GM12878 (cell line): ENCODE measurements around the gene RBSN.
"Not testable (repeated sequence)": the region's sequence is repeated elsewhere in the genome, so short reads cannot be mapped to it uniquely, and the experiment has no call there.

ENCODE experiments used
- EZH2 ChIP-seq: IDR thresholded peaks from 2 replicates; pipeline ENCODE4 v1.6.1; 2012; ENCODE audit warnings: low read depth, mild to moderate bottlenecking, control low read depth, inconsistent platforms, low read length, borderline replicate concordance; ENCODE audit not compliant: control insufficient read depth
- GATAD2B ChIP-seq: fragments of 450-650 bp; conservative IDR thresholded peaks from 2 replicates; pipeline ENCODE4 v1.6.1; 2017; ENCODE audit warnings: low read depth, mild to moderate bottlenecking, moderate library complexity
- JUNB ChIP-seq: IDR thresholded peaks from 2 replicates; pipeline ENCODE4 v1.6.1; 2016; ENCODE audit warnings: antibody characterized with exemption, mild to moderate bottlenecking
- POLR2A ChIP-seq: IDR thresholded peaks from 2 replicates; pipeline ENCODE4 v1.6.1; 2011; ENCODE audit warnings: low read depth, mild to moderate bottlenecking, low read length
- TCF12 ChIP-seq: IDR thresholded peaks from 2 replicates; pipeline ENCODE4 v1.6.1; 2011; ENCODE audit warnings: low read depth, mild to moderate bottlenecking, low read length
- TF ChIP-seq, protein P1 (sequence below), 3 experiments: IDR thresholded peaks in 2 of 3; conservative IDR thresholded peaks in 1 of 3; 2 replicates each; pipeline ENCODE4 v1.5.1; 2011; ENCODE audit warnings: low read depth in 3 of 3, low read length in 3 of 3, mild to moderate bottlenecking in 3 of 3, control low read depth in 2 of 3, moderate library complexity in 2 of 3, inconsistent platforms in 1 of 3, mixed read lengths in 1 of 3; ENCODE audit not compliant: control insufficient read depth in 2 of 3, insufficient read depth in 1 of 3; ENCODE audit errors: extremely low read depth in 1 of 3
- TF ChIP-seq, protein P2 (sequence below): IDR thresholded peaks from 2 replicates; pipeline ENCODE4 v1.6.1; 2011; ENCODE audit warnings: low read depth, mild to moderate bottlenecking, low read length, moderate library complexity, borderline replicate concordance; ENCODE audit errors: extremely low read depth
- TF ChIP-seq, protein P3 (sequence below): fragments of 450-650 bp; IDR thresholded peaks from 2 replicates; pipeline ENCODE4 v1.6.1; 2018; ENCODE audit warnings: mild to moderate bottlenecking, low read depth, moderate library complexity; ENCODE audit not compliant: partially characterized antibody
- TF ChIP-seq, protein P4 (sequence below): fragments of 450-650 bp; IDR thresholded peaks from 2 replicates; pipeline ENCODE4 v1.6.1; 2017; ENCODE audit warnings: mild to moderate bottlenecking, moderate library complexity

DNA sequence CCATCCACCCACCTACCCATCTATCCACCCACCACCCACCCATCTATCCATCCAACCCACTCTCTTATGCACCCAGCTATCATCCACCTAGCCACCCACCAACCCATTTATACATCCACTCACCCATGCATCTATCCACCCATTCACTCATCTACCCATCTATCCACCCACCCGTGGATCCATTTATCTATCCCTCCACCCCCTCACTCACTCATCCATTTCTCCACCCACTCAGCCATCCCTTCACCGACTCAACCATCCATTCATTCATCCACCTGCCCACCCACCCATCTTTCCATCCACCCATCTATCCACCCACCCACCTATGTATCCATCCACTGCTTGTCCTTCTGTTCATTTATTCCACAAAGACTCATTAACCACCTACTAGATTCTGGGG, 28.0 kb upstream of the RBSN start:
- TF ChIP-seq, protein P1, sequence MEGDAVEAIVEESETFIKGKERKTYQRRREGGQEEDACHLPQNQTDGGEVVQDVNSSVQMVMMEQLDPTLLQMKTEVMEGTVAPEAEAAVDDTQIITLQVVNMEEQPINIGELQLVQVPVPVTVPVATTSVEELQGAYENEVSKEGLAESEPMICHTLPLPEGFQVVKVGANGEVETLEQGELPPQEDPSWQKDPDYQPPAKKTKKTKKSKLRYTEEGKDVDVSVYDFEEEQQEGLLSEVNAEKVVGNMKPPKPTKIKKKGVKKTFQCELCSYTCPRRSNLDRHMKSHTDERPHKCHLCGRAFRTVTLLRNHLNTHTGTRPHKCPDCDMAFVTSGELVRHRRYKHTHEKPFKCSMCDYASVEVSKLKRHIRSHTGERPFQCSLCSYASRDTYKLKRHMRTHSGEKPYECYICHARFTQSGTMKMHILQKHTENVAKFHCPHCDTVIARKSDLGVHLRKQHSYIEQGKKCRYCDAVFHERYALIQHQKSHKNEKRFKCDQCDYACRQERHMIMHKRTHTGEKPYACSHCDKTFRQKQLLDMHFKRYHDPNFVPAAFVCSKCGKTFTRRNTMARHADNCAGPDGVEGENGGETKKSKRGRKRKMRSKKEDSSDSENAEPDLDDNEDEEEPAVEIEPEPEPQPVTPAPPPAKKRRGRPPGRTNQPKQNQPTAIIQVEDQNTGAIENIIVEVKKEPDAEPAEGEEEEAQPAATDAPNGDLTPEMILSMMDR (IDR thresholded peaks at IDR 0.05 in 2 of 3, conservative IDR thresholded peaks at IDR 0.05 in 1 of 3; ENCODE audit: control insufficient read depth in 2 of 3, extremely low read depth in 1 of 3, insufficient read depth in 1 of 3, low read depth in 3 of 3, low read length in 3 of 3): not testable (repeated sequence)
- TF ChIP-seq, protein P2, sequence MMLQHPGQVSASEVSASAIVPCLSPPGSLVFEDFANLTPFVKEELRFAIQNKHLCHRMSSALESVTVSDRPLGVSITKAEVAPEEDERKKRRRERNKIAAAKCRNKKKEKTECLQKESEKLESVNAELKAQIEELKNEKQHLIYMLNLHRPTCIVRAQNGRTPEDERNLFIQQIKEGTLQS: not testable (repeated sequence)
- TF ChIP-seq POLR2A, JUNB, EZH2, GATAD2B, TCF12: not testable (repeated sequence)
- TF ChIP-seq, protein P3, sequence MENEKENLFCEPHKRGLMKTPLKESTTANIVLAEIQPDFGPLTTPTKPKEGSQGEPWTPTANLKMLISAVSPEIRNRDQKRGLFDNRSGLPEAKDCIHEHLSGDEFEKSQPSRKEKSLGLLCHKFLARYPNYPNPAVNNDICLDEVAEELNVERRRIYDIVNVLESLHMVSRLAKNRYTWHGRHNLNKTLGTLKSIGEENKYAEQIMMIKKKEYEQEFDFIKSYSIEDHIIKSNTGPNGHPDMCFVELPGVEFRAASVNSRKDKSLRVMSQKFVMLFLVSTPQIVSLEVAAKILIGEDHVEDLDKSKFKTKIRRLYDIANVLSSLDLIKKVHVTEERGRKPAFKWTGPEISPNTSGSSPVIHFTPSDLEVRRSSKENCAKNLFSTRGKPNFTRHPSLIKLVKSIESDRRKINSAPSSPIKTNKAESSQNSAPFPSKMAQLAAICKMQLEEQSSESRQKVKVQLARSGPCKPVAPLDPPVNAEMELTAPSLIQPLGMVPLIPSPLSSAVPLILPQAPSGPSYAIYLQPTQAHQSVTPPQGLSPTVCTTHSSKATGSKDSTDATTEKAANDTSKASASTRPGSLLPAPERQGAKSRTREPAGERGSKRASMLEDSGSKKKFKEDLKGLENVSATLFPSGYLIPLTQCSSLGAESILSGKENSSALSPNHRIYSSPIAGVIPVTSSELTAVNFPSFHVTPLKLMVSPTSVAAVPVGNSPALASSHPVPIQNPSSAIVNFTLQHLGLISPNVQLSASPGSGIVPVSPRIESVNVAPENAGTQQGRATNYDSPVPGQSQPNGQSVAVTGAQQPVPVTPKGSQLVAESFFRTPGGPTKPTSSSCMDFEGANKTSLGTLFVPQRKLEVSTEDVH: not testable (repeated sequence)
- TF ChIP-seq, protein P4, sequence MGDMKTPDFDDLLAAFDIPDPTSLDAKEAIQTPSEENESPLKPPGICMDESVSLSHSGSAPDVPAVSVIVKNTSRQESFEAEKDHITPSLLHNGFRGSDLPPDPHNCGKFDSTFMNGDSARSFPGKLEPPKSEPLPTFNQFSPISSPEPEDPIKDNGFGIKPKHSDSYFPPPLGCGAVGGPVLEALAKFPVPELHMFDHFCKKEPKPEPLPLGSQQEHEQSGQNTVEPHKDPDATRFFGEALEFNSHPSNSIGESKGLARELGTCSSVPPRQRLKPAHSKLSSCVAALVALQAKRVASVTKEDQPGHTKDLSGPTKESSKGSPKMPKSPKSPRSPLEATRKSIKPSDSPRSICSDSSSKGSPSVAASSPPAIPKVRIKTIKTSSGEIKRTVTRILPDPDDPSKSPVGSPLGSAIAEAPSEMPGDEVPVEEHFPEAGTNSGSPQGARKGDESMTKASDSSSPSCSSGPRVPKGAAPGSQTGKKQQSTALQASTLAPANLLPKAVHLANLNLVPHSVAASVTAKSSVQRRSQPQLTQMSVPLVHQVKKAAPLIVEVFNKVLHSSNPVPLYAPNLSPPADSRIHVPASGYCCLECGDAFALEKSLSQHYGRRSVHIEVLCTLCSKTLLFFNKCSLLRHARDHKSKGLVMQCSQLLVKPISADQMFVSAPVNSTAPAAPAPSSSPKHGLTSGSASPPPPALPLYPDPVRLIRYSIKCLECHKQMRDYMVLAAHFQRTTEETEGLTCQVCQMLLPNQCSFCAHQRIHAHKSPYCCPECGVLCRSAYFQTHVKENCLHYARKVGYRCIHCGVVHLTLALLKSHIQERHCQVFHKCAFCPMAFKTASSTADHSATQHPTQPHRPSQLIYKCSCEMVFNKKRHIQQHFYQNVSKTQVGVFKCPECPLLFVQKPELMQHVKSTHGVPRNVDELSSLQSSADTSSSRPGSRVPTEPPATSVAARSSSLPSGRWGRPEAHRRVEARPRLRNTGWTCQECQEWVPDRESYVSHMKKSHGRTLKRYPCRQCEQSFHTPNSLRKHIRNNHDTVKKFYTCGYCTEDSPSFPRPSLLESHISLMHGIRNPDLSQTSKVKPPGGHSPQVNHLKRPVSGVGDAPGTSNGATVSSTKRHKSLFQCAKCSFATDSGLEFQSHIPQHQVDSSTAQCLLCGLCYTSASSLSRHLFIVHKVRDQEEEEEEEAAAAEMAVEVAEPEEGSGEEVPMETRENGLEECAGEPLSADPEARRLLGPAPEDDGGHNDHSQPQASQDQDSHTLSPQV: not testable (repeated sequence)
